Type B pancreatic cell (in vitro differentiated cells): ENCODE data around the gene TRAPPC5. TPM values are rescaled to one million over a fixed set of nuclear protein-coding genes. Genes with fewer than 3 reads are reported as not detected.

Source experiments
- DNase-seq: peaks from one replicate; pipeline ENCODE4 v3.0.0; 2021; ENCODE audit warnings: mixed read lengths; ENCODE audit not compliant: unreplicated experiment; ENCODE audit errors: extremely low spot score
- H3K27ac Mint-ChIP-seq: 2 replicates; pipeline ENCODE4 v1.8.0; 2021; ENCODE audit warnings: mild to moderate bottlenecking, mixed read lengths
- H3K27me3 Mint-ChIP-seq: 2 replicates; pipeline ENCODE4 v1.8.0; 2021; ENCODE audit warnings: mixed read lengths
- H3K36me3 Mint-ChIP-seq: 2 replicates; pipeline ENCODE4 v1.8.0; 2021; ENCODE audit warnings: mixed read lengths
- H3K4me1 Mint-ChIP-seq: one replicate; pipeline ENCODE4 v1.8.0; 2021; ENCODE audit warnings: mixed read lengths; ENCODE audit not compliant: unreplicated experiment
- H3K4me3 Mint-ChIP-seq: 2 replicates; pipeline ENCODE4 v1.8.0; 2021; ENCODE audit warnings: mild to moderate bottlenecking, mixed read lengths
- H3K9me3 Mint-ChIP-seq: 2 replicates; pipeline ENCODE4 v1.8.0; 2021; ENCODE audit warnings: mixed read lengths
- total RNA-seq: library from RNA; stranded (reverse); gene quantifications from 2 replicates; pipeline ENCODE4 v1.2.1, GENCODE V29; 2021; ENCODE audit warnings: low replicate concordance
- TF ChIP-seq, protein P1 (sequence below): fragments of 200-600 bp; sonication (generic); conservative IDR thresholded peaks from 2 replicates; pipeline ENCODE4 v1.5.0; 2021; ENCODE audit warnings: antibody characterized with exemption, mild to moderate bottlenecking

TRAPPC5 gene
- total RNA-seq, 1 donor from 2014 or later: 92.6 TPM

DNA sequence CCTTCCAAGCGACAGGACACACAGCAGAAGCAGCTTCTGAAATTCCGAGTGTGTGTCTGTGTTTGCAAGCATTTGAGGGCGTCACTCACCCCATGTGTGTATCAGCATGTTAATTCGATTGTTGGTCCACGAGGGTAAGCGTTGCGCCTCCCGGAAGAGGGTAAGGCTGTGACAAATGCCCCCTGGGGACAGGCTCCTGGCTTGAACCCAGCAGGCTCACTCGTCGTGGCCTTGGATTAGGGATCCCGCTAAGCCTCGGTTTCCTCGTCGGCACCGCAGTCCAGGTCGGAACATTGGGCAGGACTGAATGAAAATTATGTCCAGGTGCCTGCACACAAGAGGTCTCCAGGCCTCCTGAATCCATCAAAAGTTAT lies 44.3 kb upstream of the TRAPPC5 start:
- TF ChIP-seq, protein P1, sequence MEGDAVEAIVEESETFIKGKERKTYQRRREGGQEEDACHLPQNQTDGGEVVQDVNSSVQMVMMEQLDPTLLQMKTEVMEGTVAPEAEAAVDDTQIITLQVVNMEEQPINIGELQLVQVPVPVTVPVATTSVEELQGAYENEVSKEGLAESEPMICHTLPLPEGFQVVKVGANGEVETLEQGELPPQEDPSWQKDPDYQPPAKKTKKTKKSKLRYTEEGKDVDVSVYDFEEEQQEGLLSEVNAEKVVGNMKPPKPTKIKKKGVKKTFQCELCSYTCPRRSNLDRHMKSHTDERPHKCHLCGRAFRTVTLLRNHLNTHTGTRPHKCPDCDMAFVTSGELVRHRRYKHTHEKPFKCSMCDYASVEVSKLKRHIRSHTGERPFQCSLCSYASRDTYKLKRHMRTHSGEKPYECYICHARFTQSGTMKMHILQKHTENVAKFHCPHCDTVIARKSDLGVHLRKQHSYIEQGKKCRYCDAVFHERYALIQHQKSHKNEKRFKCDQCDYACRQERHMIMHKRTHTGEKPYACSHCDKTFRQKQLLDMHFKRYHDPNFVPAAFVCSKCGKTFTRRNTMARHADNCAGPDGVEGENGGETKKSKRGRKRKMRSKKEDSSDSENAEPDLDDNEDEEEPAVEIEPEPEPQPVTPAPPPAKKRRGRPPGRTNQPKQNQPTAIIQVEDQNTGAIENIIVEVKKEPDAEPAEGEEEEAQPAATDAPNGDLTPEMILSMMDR: no peak
- Mint-ChIP-seq H3K27ac (peak overlapping the region; percentile 43), H3K4me1 (no peaks in the 10 kb centered on the region), H3K27me3 (peaks cover 28% of the 10 kb centered on the region), H3K36me3 (no peaks in the 10 kb centered on the region), H3K4me3 (peak overlapping the region; percentile 77), H3K9me3 (no peaks in the 10 kb centered on the region)
- no peak for DNase-seq

DNA sequence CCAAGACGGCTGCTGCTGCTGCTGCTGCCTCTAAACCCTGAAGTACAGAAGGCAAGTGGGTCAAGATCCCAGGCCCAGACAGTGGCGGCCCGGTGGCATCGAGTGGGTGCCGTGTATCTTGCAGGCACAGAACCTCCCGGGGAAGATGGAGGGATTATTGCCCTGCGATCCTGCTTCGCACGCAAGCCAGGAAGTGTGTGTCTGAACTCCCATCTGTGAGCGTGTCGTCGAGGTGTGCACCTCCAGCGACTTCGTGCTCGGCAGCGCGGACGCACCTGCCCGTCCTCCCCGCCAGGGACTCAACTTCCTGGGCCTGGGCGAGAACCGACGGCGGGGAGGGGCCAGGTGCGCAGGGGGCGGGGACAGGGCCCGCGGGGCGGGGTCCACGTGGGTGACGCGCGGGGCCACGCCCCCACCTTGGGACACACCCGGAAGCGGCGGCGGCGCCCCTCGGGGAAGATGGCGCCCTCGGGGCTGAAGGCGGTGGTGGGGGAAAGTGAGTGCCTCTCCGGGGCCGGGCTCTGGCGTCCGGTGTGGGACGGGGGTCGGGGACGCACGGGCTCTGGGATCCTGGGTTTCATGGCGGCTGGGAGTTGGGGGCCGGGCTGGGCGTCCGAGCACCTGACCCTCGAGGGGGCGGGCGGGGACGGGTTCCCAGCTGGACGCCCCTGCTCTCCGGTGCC lies 43.8 kb upstream of the TRAPPC5 start, which contains the start of gene STXBP2:
Gene STXBP2 (plus strand): TSS at position 420 of the 683 bp plus-strand sequence. CDS start 40 bp downstream, at position 460.
- DNase-seq: peak; percentile 84
- Mint-ChIP-seq H3K4me3 (peak within 1 kb of the TSS; percentile 77), H3K27ac (peak within 1 kb of the TSS; percentile 43), H3K27me3 (peaks cover 28% of the 10 kb centered on the region), H3K36me3 (no peaks in the 10 kb centered on the region), H3K9me3 (no peaks in the 10 kb centered on the region), H3K4me1 (no peaks in the 10 kb centered on the region)
- TF ChIP-seq, protein P1: no peak

DNA sequence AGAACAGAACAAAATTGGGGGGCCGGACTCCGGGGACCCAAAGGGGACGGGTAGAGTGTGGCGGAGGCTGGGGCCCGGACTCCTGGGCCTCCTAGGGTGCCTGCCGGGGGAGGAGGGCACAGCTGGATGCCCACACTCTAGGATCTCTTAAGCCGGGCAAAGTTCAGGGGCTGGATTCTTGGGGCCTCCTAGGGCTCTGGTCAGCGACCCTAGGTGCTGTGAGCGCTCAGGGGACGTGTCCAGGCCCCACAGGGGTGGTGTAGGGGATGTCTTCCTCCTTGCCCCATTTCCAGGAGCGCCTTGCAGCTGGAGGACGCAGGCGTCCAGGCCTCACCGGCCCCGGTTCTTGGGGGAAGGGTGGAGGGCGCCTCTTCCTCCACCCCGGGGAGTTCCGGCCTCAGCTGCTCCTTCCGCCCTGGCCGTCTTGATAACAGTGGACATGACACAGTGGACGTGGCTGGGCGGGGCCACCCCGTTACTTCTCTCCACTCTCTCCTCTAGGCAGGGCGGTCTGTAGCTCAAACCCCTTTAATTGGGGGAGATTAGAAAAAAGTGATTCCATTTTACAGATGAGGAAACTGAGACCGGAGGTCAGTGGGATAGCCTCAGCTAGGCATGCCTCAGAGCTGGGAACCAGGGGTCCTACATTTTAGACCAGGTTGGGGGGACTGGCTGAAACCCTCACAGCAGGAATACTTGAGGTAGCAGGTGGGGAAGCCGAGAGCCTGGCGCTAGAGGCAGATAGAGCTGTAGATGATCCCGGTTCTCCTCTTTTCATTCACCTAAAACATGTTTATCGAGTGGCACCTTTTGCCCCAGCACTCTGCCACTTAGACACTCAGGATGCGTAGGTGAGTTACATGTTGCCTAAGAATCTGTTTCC lies 43.0 kb upstream of the TRAPPC5 start:
- Mint-ChIP-seq H3K4me3 (peak overlapping the region; percentile 77), H3K27ac (no peak overlapping the region), H3K4me1 (no peaks in the 10 kb centered on the region), H3K27me3 (peaks cover 28% of the 10 kb centered on the region), H3K9me3 (no peaks in the 10 kb centered on the region), H3K36me3 (no peaks in the 10 kb centered on the region)
- TF ChIP-seq, protein P1: no peak
- no peak for DNase-seq

DNA sequence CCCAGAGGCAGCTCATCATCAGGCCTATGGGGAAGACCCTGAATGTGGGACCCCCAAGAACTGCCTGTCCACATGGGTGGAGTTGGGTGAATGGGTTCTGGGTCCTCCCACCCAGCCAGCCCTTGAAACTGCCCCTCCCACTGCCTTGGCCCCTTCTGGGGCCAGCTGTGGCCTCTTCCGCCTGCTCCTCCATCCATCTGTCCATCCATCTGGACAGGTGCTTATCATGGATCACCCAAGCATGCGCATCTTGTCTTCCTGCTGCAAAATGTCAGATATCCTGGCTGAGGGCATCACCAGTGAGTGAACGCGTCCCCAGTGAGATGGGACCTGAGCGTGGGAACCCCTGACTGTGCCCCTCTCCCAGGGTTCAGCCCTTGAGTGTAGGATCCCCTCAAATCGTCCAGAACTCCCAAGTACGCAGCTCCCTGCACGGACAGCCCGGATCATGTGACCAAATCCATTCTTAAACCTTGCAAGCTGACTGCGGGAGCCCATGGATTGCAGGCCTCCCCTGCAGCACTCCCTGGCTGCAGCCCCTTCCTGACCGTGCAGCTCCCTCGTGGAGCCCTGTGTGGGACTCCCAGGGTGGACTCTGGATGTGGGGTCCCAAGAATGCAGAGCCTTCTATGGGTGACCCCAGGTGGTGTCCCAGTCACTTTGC lies 41.7 kb upstream of the TRAPPC5 start:
- no peaks in the 10 kb centered on the region for H3K4me1 Mint-ChIP-seq
- H3K9me3 Mint-ChIP-seq: no peaks in the 10 kb centered on the region
- peak overlapping the region; percentile 36 for H3K27ac Mint-ChIP-seq
- peaks cover 28% of the 10 kb centered on the region for H3K27me3 Mint-ChIP-seq
- DNase-seq: no peak
- H3K36me3 Mint-ChIP-seq: no peaks in the 10 kb centered on the region
- peak overlapping the region; percentile 60 for H3K4me3 Mint-ChIP-seq
- TF ChIP-seq, protein P1: no peak

DNA sequence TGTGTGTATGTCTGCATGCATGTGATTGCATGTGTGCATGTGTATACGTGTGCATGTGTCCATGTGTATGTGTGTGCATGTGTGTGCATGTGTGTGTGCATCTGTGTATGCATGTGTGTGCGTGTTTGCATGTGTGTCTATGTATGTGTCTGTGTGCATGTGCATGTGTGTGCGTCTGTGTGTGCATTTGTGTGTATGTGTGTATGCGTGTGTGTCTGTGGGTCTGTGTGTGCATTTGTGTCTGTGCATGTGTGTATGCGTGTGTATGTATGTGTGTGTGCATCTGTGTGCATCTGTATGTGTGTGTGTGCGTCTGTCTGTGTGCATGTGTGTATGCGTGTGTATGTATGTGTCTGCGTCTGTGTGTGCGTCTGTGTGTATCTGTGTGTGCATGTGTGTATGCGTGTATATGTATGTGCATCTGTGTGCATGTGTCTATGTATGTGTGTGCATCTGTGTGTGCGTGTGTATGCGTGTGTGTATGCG lies 40.7 kb upstream of the TRAPPC5 start:
- H3K4me3 Mint-ChIP-seq: peak overlapping the region; percentile 2
- DNase-seq: no peak
- H3K27ac Mint-ChIP-seq: peak overlapping the region; percentile 0
- peaks cover 24% of the 10 kb centered on the region for H3K27me3 Mint-ChIP-seq
- TF ChIP-seq, protein P1: no peak
- H3K4me1 Mint-ChIP-seq: no peaks in the 10 kb centered on the region
- no peaks in the 10 kb centered on the region for H3K9me3 Mint-ChIP-seq
- H3K36me3 Mint-ChIP-seq: no peaks in the 10 kb centered on the region
